Measurements from ENCODE around the gene LNP1.
"Not testable (repeated sequence)": the region's sequence is repeated elsewhere in the genome, so short reads cannot be mapped to it uniquely, and the experiment has no call there.

Gene LNP1

GRCh38 chr3:100400780-100401673 lies at the start of gene LNP1, which contains the start of gene TOMM70:
LNP1 (plus strand) TSS chr3:100401539; CDS start chr3:100429730, 28,191 bp downstream.
TOMM70 (minus strand) TSS chr3:100401089; CDS start chr3:100400949, 140 bp downstream.
- DNase-seq = peak; percentile 91

GRCh38 chr3:100351770-100352169 lies 49.6 kb upstream of the LNP1 start:
- not testable (repeated sequence) for DNase-seq

GRCh38 chr3:100352296-100353231 lies 48.8 kb upstream of the LNP1 start:
- no peak for DNase-seq

GRCh38 chr3:100354850-100355249 lies 46.5 kb upstream of the LNP1 start:
- DNase-seq = no peak

GRCh38 chr3:100358413-100358812 lies 42.9 kb upstream of the LNP1 start:
- DNase-seq = no peak

GRCh38 chr3:100359035-100359434 lies 42.3 kb upstream of the LNP1 start:
- no peak for DNase-seq

- DNase-seq = no peak
These were observed 40.4 kb upstream of the LNP1 start for GRCh38 chr3:100360757-100361496.

- DNase-seq = no peak
These were observed 39.4 kb upstream of the LNP1 start for GRCh38 chr3:100361897-100362296.

- DNase-seq = no peak
These were observed 36.9 kb upstream of the LNP1 start for GRCh38 chr3:100364421-100364820.

- no peak for DNase-seq
These were observed 34.9 kb upstream of the LNP1 start for GRCh38 chr3:100366424-100366823.

GRCh38 chr3:100368441-100368840 lies 32.9 kb upstream of the LNP1 start:
- DNase-seq = no peak

GRCh38 chr3:100370756-100371155 lies 30.6 kb upstream of the LNP1 start:
- no peak for DNase-seq

- no peak for DNase-seq
These were observed 26.8 kb upstream of the LNP1 start for GRCh38 chr3:100374521-100374920.

GRCh38 chr3:100376301-100376700 lies 25.0 kb upstream of the LNP1 start:
- no peak for DNase-seq

- DNase-seq = no peak
These were observed 16.4 kb upstream of the LNP1 start for GRCh38 chr3:100384733-100385525.

GRCh38 chr3:100386437-100387074 lies 14.8 kb upstream of the LNP1 start:
- no peak for DNase-seq

- no peak for DNase-seq
These were observed 12.3 kb upstream of the LNP1 start for GRCh38 chr3:100389025-100389424.

GRCh38 chr3:100395679-100396431 lies 5.5 kb upstream of the LNP1 start:
- no peak for DNase-seq

- DNase-seq = no peak
These were observed 4.4 kb upstream of the LNP1 start for GRCh38 chr3:100396967-100397366.

GRCh38 chr3:100399341-100400071 lies 1.8 kb upstream of the LNP1 start:
- DNase-seq = no peak
